Peyer's patch (tissue), 4 donors: Measurements from ENCODE around the gene ZCCHC18.
"Not testable (repeated sequence)": the region's sequence is repeated elsewhere in the genome, so short reads cannot be mapped to it uniquely, and the experiment has no call there.

Experiments used
- POLR2A ChIP-seq, 2 donors: fragments of 450-650 bp; IDR thresholded peaks; one replicate each; pipeline ENCODE4 v1.5.1; 2017; ENCODE audit warnings: antibody characterized with exemption in 2 of 2, mild to moderate bottlenecking in 2 of 2, moderate library complexity in 2 of 2
- TF ChIP-seq, protein P1 (sequence below), 6 experiments: fragments of 450-650 bp in 4 of 6; fragments of 200-600 bp in 2 of 6; sonication (generic) in 1 of 6; IDR thresholded peaks; one replicate each; pipeline ENCODE4 v1.5.1; 2017 to 2019; ENCODE audit warnings: antibody characterized with exemption in 6 of 6, mild to moderate bottlenecking in 3 of 6, moderate library complexity in 1 of 6

DNA sequence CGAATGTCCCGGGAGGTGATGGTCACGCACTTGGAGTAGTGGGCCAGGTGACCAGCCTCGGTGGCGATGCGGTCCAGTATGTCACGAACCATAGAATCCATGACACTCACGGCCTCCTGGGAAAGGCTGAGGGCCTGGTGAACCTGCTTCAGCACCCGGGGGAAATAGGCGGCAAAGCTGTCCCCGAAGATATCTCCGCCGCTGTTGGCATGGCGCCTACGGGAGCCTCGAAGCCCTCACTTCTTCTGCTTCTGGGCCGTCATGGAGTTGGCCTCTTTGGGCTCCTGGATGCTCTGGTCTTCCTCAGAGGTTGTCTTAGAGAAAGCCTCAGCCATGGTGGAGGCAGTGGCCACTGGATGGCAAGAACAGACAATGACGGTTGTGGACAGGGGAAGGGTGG lies 49.7 kb upstream of the ZCCHC18 start:
- TF ChIP-seq POLR2A (IDR thresholded peaks at IDR 0.05): not testable (repeated sequence)
- TF ChIP-seq, protein P1, sequence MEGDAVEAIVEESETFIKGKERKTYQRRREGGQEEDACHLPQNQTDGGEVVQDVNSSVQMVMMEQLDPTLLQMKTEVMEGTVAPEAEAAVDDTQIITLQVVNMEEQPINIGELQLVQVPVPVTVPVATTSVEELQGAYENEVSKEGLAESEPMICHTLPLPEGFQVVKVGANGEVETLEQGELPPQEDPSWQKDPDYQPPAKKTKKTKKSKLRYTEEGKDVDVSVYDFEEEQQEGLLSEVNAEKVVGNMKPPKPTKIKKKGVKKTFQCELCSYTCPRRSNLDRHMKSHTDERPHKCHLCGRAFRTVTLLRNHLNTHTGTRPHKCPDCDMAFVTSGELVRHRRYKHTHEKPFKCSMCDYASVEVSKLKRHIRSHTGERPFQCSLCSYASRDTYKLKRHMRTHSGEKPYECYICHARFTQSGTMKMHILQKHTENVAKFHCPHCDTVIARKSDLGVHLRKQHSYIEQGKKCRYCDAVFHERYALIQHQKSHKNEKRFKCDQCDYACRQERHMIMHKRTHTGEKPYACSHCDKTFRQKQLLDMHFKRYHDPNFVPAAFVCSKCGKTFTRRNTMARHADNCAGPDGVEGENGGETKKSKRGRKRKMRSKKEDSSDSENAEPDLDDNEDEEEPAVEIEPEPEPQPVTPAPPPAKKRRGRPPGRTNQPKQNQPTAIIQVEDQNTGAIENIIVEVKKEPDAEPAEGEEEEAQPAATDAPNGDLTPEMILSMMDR (IDR thresholded peaks at IDR 0.05): not testable (repeated sequence)
